ENCODE data around the gene NR3C2. TPM values are rescaled to one million over a fixed set of nuclear protein-coding genes. Genes with fewer than 3 reads are reported as not detected.

NR3C2 gene
- total RNA-seq, 4 donors from 2014 or later: 33.0 to 128 (median 118) TPM

DNA sequence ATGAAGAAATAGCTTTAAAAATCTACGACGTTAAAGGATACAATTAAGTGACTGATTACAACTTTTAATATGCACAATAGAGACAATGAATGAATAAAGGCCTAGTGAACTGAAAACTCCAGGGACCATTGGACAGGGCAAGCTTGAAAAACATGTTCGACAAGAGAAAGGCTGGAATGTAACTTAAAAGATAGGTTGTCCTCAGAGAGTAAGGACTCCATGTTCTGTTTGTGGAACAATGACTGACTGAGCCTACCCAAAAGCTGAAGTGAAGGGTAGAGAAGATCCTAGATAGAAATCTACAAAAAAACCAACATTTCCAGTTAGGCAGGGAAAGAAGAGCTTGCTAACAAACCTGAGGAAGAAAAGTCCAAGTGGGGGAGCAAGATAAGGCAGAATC is 173.4 kb downstream of the NR3C2 start:
- no peaks in the 10 kb centered on the region for H3K36me3 ChIP-seq
- H3K4me1 ChIP-seq: peaks cover 0 to 4% (median 0%) of the 10 kb centered on the region in 4 donors
- DNase-seq: no peak
- H3K27ac ChIP-seq: no peak overlapping the region
- H3K9me3 ChIP-seq: no peaks in the 10 kb centered on the region
- no peaks in the 10 kb centered on the region for H3K27me3 ChIP-seq
- TF ChIP-seq CTCF (IDR thresholded peaks at IDR 0.05): no peak
- TF ChIP-seq POLR2A (IDR thresholded peaks at IDR 0.05): no peak
- H3K4me3 ChIP-seq: no peak overlapping the region

- no peaks in the 10 kb centered on the region for H3K4me1 ChIP-seq
- H3K4me3 ChIP-seq: no peak overlapping the region
- no peaks in the 10 kb centered on the region for H3K27me3 ChIP-seq
- TF ChIP-seq POLR2A (IDR thresholded peaks at IDR 0.05): no peak
- TF ChIP-seq CTCF (IDR thresholded peaks at IDR 0.05): no peak
- no peaks in the 10 kb centered on the region for H3K36me3 ChIP-seq
- DNase-seq: no peak
- H3K27ac ChIP-seq: no peak overlapping the region
- H3K9me3 ChIP-seq: no peaks in the 10 kb centered on the region
Observed at GRCh38 chr4:148266921-148267320, 175.3 kb downstream of the NR3C2 start.

GRCh38 chr4:148266240-148266639 is 176.0 kb downstream of the NR3C2 start:
- H3K4me1 ChIP-seq: no peaks in the 10 kb centered on the region
- no peaks in the 10 kb centered on the region for H3K27me3 ChIP-seq
- no peak overlapping the region for H3K27ac ChIP-seq
- H3K9me3 ChIP-seq: no peaks in the 10 kb centered on the region
- no peak for DNase-seq
- no peaks in the 10 kb centered on the region for H3K36me3 ChIP-seq
- TF ChIP-seq CTCF (IDR thresholded peaks at IDR 0.05): no peak
- TF ChIP-seq POLR2A (IDR thresholded peaks at IDR 0.05): no peak
- H3K4me3 ChIP-seq: no peak overlapping the region

DNA sequence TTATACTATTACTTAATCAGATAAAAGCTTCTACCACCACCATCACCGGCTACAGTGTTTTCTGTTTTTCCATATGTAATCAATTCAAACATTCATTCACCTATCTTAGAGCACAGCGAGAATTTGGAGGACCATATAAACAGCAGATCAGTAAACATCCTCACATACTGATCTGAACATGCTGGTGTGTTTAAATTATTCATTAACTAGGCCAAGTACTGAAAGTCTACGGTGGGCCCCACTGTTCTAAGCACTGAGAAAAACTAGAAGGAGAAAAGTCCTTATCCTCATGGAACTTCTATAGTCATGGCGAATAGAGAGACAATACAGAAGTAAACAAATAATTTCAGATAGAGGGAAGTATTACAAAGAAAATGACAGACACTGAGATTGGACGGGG is 176.6 kb downstream of the NR3C2 start:
- Histone ChIP-seq H3K4me3 (no peak overlapping the region), H3K27me3 (no peaks in the 10 kb centered on the region), H3K9me3 (no peaks in the 10 kb centered on the region), H3K4me1 (no peaks in the 10 kb centered on the region), H3K27ac (no peak overlapping the region), H3K36me3 (no peaks in the 10 kb centered on the region)
- TF ChIP-seq CTCF (IDR thresholded peaks at IDR 0.05) (no peak), POLR2A (IDR thresholded peaks at IDR 0.05) (no peak)
- no peak for DNase-seq

- H3K4me1 ChIP-seq: no peaks in the 10 kb centered on the region
- H3K27ac ChIP-seq: no peak overlapping the region
- H3K9me3 ChIP-seq: no peaks in the 10 kb centered on the region
- DNase-seq: no peak
- no peaks in the 10 kb centered on the region for H3K27me3 ChIP-seq
- no peak overlapping the region for H3K4me3 ChIP-seq
- H3K36me3 ChIP-seq: no peaks in the 10 kb centered on the region
- TF ChIP-seq CTCF (IDR thresholded peaks at IDR 0.05): no peak
- TF ChIP-seq POLR2A (IDR thresholded peaks at IDR 0.05): no peak
Observed at GRCh38 chr4:148263802-148264201, 178.4 kb downstream of the NR3C2 start.

DNA sequence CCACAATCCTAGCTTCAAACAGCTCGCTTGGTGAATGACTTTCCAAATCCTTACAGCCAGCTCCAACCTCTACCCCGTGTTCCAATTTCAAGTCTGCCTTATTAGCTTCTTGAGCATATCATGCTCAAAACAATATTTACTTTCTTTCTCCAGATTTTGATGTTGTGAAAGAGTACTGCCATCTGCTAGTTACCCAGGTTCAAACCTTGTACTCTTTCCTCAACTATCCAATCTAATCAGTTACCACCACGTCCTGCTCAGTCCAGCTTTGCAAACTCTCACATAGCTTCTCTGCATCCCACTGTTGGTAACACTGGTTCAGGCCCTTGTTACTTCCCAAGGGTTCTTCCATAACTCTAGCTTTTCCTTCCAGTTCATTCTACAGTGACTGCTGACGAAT is 179.1 kb downstream of the NR3C2 start:
- TF ChIP-seq CTCF (IDR thresholded peaks at IDR 0.05) (no peak), POLR2A (IDR thresholded peaks at IDR 0.05) (no peak)
- no peaks in the 10 kb centered on the region for H3K36me3 ChIP-seq
- no peaks in the 10 kb centered on the region for H3K27me3 ChIP-seq
- H3K27ac ChIP-seq: no peak overlapping the region
- no peaks in the 10 kb centered on the region for H3K9me3 ChIP-seq
- no peak overlapping the region for H3K4me3 ChIP-seq
- H3K4me1 ChIP-seq: no peaks in the 10 kb centered on the region
- DNase-seq: no peak
